ENCODE data around the gene DLEU7.

Gene DLEU7

DNA sequence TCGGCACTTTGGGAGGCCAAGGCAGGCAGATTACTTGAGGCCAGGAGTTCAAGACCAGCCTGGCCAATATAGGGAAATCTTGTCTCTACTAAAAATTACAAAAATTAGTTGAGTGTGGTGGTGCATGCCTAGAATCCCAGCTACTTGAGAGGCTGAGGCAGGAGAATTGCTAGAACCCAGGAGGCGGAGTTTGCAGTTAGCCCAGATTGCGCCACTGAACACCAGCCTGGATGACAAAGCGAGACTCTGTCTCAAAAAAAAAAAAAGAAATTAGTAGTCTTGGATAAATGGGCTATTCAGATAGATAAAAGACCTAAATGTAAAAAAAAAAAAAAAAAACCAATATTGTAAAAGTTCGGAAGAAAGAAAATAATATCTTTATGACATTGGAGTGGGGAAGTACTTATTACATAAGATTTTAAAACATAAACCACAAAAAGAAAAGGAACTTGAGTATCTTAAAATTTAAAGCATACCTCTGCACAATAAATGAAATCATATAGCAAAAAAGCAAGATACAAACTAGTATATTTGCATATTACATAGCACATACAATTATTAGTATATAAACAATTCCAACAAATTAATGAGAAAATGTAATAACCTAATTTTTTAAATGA is 39.4 kb upstream of the DLEU7 start:
- H3K4me2 ChIP-seq (ENCODE audit: low read length): no peak overlapping the region
- no peak overlapping the region for H3K27ac ChIP-seq (ENCODE audit: low read length)
- TF ChIP-seq CTCF (IDR thresholded peaks at IDR 0.05; ENCODE audit: low read depth, low read length): no peak
- TF ChIP-seq EZH2phosphoT487 (IDR thresholded peaks at IDR 0.05; ENCODE audit: low read depth): no peak
- no peaks in the 10 kb centered on the region for H4K20me1 ChIP-seq (ENCODE audit: insufficient read depth, low read length)
- no peak overlapping the region for H2AFZ ChIP-seq (ENCODE audit: low read depth, low read length)
- no peaks in the 10 kb centered on the region for H3K27me3 ChIP-seq (ENCODE audit: low read depth, low read length)
- no peaks in the 10 kb centered on the region for H3K36me3 ChIP-seq (replicated peaks; ENCODE audit: low read depth, low read length)
- no peak overlapping the region for H3K4me3 ChIP-seq (ENCODE audit: low read length)
- no peak overlapping the region for H3K9ac ChIP-seq (ENCODE audit: low read length)
- no peaks in the 10 kb centered on the region for H3K9me3 ChIP-seq (ENCODE audit: insufficient read depth, low read length)
- H3K79me2 ChIP-seq (ENCODE audit: low read length): no peaks in the 10 kb centered on the region
- peaks cover 10% of the 10 kb centered on the region; the same call in 1 of the 2 replicates for H3K4me1 ChIP-seq (ENCODE audit: low read length)

GRCh38 chr13:50873991-50874390 is 30.5 kb upstream of the DLEU7 start:
- Histone ChIP-seq H3K36me3 (replicated peaks; ENCODE audit: low read depth, low read length) (no peaks in the 10 kb centered on the region), H3K4me2 (ENCODE audit: low read length) (no peak overlapping the region), H4K20me1 (ENCODE audit: insufficient read depth, low read length) (no peaks in the 10 kb centered on the region), H3K27me3 (ENCODE audit: low read depth, low read length) (no peaks in the 10 kb centered on the region), H3K9me3 (ENCODE audit: insufficient read depth, low read length) (no peaks in the 10 kb centered on the region), H3K4me1 (ENCODE audit: low read length) (no peaks in the 10 kb centered on the region), H3K9ac (ENCODE audit: low read length) (no peak overlapping the region), H2AFZ (ENCODE audit: low read depth, low read length) (no peak overlapping the region), H3K79me2 (ENCODE audit: low read length) (no peaks in the 10 kb centered on the region), H3K27ac (ENCODE audit: low read length) (no peak overlapping the region), H3K4me3 (ENCODE audit: low read length) (no peak overlapping the region)
- TF ChIP-seq EZH2phosphoT487 (IDR thresholded peaks at IDR 0.05; ENCODE audit: low read depth) (no peak), CTCF (IDR thresholded peaks at IDR 0.05; ENCODE audit: low read depth, low read length) (no peak)

DNA sequence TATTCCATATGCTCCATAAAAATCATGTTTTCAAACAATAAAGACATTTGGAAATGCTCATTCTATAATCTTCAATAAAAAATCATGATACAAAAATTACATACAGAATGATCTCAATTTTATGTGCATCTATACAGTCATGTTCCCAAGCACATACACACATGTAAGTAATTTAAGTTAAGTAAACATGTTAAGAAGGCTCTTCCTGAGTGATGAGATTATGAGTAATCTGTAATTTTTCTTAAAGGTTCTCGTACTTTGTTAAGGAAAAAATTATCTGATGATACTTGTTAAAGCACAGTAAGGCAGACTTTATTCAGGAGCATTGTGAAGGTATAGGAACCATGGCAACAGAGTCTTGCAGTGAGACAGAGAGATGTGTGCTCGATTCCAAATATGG is 30.0 kb upstream of the DLEU7 start:
- no peaks in the 10 kb centered on the region for H3K4me1 ChIP-seq (ENCODE audit: low read length)
- no peaks in the 10 kb centered on the region for H3K27me3 ChIP-seq (ENCODE audit: low read depth, low read length)
- H3K79me2 ChIP-seq (ENCODE audit: low read length): no peaks in the 10 kb centered on the region
- H3K9ac ChIP-seq (ENCODE audit: low read length): no peak overlapping the region
- TF ChIP-seq CTCF (IDR thresholded peaks at IDR 0.05; ENCODE audit: low read depth, low read length): no peak
- TF ChIP-seq EZH2phosphoT487 (IDR thresholded peaks at IDR 0.05; ENCODE audit: low read depth): no peak
- no peak overlapping the region for H3K4me3 ChIP-seq (ENCODE audit: low read length)
- no peak overlapping the region for H3K27ac ChIP-seq (ENCODE audit: low read length)
- H3K9me3 ChIP-seq (ENCODE audit: insufficient read depth, low read length): no peaks in the 10 kb centered on the region
- no peaks in the 10 kb centered on the region for H3K36me3 ChIP-seq (replicated peaks; ENCODE audit: low read depth, low read length)
- no peak overlapping the region for H3K4me2 ChIP-seq (ENCODE audit: low read length)
- H4K20me1 ChIP-seq (ENCODE audit: insufficient read depth, low read length): no peaks in the 10 kb centered on the region
- H2AFZ ChIP-seq (ENCODE audit: low read depth, low read length): no peak overlapping the region

GRCh38 chr13:50871405-50871804 is 27.9 kb upstream of the DLEU7 start:
- Histone ChIP-seq H3K4me2 (ENCODE audit: low read length) (no peak overlapping the region), H3K27ac (ENCODE audit: low read length) (no peak overlapping the region), H3K9me3 (ENCODE audit: insufficient read depth, low read length) (no peaks in the 10 kb centered on the region), H3K79me2 (ENCODE audit: low read length) (no peaks in the 10 kb centered on the region), H3K4me3 (ENCODE audit: low read length) (no peak overlapping the region), H2AFZ (ENCODE audit: low read depth, low read length) (no peak overlapping the region), H3K9ac (ENCODE audit: low read length) (no peak overlapping the region), H3K27me3 (ENCODE audit: low read depth, low read length) (peaks cover 4% of the 10 kb centered on the region; the same call in 1 of the 2 replicates), H3K4me1 (ENCODE audit: low read length) (no peaks in the 10 kb centered on the region), H4K20me1 (ENCODE audit: insufficient read depth, low read length) (no peaks in the 10 kb centered on the region), H3K36me3 (replicated peaks; ENCODE audit: low read depth, low read length) (no peaks in the 10 kb centered on the region)
- no peak for TF ChIP-seq CTCF (IDR thresholded peaks at IDR 0.05; ENCODE audit: low read depth, low read length)
- no peak for TF ChIP-seq EZH2phosphoT487 (IDR thresholded peaks at IDR 0.05; ENCODE audit: low read depth)

All from OCI-LY3 (cell line).